Stimulated activated CD8-positive, alpha-beta memory T cell treated with anti-CD3 and anti-CD28 coated beads, Interleukin-7, amount 100 ng/mL, for 1 hour (primary cell): ENCODE results near the gene OIP5.
A peak's percentile ranks its signal among the peaks of the same experiment; 100 is the strongest.
"Not testable (repeated sequence)": the region's sequence is repeated elsewhere in the genome, so short reads cannot be mapped to it uniquely, and the experiment has no call there.

Experiments
- DNase-seq, 2 donors: peaks; one replicate each; pipeline ENCODE4 v3.0.0-alpha.2; 2020; ENCODE audit warnings: low read depth in 2 of 2

OIP5 gene

DNA sequence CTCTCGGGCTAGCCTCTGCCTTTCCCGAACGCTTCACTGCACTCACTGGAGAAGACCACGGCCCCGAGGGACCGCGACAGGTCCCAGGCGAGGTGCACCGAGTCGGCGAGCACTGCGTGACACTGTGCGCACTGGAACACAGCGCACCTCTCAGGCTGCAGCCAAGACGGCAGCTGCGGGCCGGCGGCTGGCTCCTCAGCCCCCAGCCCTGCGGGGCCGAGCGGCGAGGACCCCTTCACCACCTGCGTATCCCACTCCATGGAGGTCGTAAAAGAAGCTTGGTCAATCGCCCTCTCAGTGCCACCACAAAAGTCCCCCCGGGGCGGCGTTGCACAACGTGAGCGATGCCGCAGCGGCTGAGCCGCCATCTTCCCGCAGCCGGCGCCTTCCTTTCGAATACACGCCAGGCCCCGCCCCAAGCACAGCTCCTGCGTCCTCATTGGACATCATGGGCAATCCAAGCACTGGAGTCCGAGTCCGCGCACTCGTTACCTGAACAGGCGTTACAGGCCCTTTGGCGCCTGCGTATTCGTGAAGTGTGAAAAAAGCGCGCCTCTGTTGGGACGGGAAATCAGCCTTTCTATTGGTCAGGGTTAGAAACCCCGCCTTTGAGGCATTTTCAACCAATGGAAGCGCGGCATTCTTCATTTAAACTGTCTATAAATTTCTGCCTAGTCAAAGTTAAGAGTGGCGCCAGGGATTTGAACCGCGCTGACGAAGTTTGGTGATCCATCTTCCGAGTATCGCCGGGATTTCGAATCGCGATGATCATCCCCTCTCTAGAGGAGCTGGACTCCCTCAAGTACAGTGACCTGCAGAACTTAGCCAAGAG, at the start of gene OIP5, which contains the start of gene NUSAP1:
Gene OIP5 (minus strand): TSS at position 398 of the 832 bp plus-strand sequence. CDS start 30 bp downstream, at position 368.
Gene NUSAP1 (plus strand): TSS at position 688 of the 832 bp plus-strand sequence. CDS start 77 bp downstream, at position 765.
- DNase-seq, result peak; percentile 89 to 95

GRCh38 chr15:41377978-41378377, 45.6 kb upstream of the OIP5 start:
- no peak for DNase-seq

- DNase-seq, result no peak
Observed at GRCh38 chr15:41367418-41367817, 35.0 kb upstream of the OIP5 start.

DNA sequence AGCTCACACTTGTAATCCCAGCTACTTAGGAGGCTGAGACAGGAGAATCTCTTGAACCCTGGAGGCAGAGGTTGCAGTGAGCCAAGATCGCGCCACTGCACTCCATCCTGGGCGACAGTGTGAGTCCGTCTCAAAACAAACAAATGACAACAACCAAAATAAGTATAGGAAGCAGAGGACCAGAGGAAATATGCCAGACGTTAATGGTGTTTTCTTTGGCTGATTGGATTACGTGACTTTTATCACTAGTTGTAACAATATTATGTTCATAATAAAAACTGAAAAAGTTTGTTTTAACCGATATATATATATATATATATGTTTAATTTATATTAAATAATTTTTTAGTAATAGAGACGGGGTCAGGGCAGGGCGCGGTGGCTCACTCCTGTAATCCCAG, 22.0 kb upstream of the OIP5 start:
- no peak for DNase-seq

DNA sequence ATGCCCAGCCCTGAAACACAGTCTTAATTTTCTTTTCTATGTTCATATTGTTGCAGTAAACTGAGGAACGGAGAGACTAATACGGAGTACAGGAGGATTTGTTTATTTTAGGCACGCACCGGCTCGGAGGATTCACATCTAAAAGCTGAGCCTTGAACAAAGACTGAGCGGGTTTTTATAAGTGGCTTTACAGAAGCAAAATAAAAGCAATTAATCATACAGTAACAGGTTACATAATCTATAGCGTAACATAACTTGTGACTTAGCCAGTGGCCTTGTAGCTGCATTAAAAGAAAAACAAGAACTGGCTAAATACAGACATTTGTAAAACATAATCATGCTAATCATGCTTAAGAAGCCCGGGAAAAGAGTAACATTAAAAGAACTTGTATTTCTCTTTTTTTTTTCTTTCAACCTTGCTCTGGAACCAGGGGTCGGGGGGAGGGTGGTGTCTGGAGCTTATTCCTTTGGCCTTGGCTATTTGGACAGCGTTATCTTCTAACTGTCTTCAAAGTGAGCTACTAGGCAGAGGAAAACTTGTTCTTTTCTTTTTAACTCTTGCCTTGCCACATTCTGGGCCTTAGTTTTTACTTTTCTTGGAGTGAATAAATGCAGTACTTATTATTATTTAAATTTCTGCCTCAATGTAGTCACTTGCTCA, 17.8 kb upstream of the OIP5 start:
- no peak for DNase-seq

GRCh38 chr15:41347236-41347635, 14.8 kb upstream of the OIP5 start:
- DNase-seq, result no peak

- DNase-seq, result no peak
Observed at GRCh38 chr15:41341519-41341918, 9.1 kb upstream of the OIP5 start.

DNA sequence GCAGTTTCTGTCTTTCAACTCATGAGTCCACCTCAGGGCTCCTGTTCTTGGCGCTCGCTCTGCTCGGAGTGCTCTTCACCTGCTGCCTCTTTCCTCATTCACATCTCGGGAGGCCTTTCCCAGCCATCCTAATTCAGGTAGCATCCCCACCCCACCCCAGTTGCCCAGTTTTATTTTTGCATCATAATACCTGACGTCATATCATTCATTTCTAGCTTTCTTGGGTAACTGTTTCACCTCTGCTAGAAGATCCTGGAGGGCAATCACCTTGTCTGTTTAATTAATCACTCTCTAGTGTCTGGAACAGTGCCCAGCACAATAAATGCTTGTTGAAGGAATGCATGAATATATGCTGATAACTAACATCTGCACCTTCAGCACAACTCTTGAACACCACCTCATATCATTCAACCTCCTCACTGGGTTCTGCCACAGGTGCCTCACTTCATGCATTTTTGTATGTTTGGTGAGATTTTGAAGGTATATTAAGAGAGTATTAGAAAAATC, 7.9 kb upstream of the OIP5 start:
- no peak for DNase-seq

DNA sequence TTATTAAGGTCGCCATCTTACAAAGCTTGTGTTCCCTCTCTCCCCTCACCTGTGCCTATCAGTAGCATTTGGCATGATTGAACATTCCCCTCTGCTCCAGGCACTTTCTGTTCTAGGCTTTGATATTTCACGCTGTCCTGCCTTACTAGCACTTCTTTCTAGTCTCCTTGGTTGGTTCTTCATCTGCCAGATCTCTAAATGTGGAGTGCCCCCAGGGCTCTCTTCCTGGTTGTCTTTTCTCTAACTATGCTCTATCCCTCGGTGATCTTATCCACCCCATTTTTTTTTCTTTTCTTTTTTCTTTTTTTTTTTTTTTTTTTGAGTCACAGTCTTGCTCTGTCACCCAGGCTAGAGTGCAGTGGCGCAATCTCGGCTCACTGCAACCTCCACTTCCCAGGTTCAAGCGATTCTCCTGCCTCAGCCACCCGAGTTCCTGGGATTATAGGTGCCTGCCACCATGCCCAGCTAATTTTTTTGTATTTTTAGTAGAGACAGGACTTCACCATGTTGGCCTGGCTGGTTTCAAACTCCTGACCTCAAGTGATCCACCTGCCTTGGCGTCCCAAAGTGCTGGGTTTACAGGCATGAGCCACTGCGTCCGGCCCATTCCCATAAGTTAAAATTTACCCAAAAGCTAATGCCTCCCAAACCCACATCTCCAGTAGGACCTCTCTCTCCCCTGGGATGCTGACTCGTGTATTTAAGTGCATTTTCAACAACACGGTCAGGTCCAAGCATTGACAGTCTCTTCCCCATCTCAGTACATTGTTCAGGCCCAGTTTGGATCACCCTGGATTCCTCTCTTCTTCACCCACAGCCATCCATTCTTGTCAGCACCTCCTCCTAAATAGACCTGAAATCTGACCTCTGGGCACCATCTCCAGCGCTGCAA, 5.5 kb upstream of the OIP5 start:
- no peak for DNase-seq

GRCh38 chr15:41337047-41337446, 4.7 kb upstream of the OIP5 start:
- no peak for DNase-seq

DNA sequence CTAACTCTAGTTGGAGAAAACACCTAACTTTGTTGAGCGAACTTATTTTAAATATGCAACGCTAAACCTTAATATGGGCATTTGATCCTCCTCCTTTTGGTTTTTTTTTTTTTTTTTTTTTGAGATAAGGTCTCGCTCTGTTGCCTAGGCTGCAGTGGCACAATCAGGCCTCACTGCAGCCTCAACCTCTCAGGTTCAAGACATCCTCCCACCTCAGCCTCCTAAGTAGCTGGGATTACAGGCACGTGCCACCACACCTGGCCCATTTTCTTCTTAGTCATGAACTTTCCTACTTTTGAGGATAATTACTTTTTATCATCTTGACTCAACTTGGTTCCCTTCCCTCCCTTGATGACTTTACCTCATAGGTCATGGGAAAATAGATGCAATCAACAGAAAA, 4.2 kb upstream of the OIP5 start:
- DNase-seq, result no peak

GRCh38 chr15:41334293-41335120, 2.1 kb upstream of the OIP5 start:
- DNase-seq, result no peak

DNA sequence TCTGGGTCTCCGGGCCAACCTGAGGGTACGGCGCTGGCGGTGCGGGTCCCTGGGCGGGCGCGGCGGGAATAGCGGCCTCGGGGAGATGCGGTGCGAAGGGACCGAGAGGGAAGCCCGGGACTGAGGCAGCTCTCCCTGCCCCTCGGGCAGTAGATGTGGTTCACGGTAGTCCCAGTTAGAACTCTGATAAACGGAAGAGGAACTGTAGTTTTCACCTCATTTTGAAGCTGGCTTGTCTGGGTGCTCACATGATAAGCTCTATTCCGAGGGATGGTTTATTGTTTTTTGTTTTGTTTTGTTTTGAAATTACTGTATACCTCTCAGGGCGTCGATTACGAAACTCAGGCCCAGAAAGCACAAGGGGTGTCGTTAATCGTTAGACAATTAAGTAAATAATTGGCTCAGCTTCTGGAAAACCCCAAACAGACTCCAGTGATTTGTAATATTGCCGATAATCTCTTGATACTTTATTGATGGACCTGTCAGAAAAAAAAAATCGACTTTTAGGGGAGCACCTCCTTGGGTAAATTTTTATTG, 703 bp upstream of the OIP5 start:
- DNase-seq, result no peak

DNA sequence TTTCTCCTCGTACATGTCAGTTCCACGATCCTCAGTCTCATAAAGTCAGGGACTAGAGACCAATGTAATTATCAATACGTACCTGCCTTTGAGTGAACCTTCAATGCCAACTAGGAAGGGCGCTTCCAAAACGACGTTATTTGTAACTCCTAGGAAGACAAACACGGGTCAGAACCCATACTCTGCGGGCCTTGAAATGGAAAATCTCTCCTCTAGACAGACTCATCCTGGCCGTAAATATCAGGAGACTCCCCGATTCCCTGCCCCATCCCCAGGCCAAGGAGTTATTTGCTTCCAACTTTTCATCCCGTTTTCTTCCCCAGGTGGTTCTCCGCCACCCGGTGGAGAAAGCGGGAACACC, 578 bp downstream of the OIP5 start:
- no peak for DNase-seq

- DNase-seq, result no peak
Observed at GRCh38 chr15:41331281-41331680, 1.1 kb downstream of the OIP5 start.

- no peak for DNase-seq
Observed at GRCh38 chr15:41323611-41324010, 8.8 kb downstream of the OIP5 start.

DNA sequence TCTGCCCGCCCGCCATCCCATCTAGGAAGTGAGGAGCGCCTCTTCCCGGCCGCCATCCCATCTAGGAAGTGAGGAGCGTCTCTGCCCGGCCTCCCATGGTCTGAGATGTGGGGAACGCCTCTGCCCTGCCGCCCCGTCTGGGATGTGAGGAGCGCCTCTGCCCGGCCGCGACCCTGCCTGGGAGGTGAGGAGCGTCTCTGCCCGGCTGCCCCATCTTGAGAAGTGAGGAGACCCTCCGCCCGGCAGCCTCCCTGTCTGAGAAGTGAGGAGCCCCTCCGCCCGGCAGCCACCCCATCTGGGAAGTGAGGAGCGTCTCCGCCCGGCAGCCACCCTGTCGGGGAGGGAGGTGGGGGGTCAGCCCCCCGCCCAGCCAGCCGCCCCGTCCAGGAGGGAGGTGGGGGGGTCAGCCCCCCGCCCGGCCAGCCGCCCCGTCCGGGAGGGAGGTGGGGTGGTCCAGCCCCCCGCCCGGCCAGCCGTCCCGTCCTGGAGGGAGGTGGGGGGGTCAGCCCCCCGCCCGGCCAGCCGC, 11.5 kb downstream of the OIP5 start:
- DNase-seq, result not testable (repeated sequence)

- DNase-seq, result no peak
Observed at GRCh38 chr15:41309226-41309905, 23.0 kb downstream of the OIP5 start.

DNA sequence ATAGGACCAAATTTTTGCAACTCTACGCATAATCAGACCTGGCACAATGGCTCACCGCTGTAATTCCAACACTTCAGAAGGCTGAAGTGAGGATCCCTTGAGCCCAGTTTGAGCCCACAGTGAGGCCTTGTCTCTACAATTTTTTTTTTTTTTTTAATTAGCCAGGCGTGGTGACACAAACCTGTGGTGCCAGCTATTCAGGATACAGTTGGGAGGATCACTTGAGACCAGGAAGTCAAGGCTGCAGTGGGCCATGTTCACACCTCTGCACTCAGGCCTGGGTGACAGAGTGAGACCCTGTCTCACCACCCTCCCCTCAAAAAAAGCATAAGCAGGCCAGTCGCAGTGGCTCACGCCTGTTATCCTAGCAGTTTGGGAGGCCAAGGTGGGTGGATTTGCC, 24.7 kb downstream of the OIP5 start:
- no peak for DNase-seq
